Testis (tissue), 2 donors: ENCODE data around the gene PPP1R3E.

Experiments used
- POLR2A ChIP-seq: fragments of 450-650 bp; IDR thresholded peaks from one replicate; pipeline ENCODE4 v1.6.1; 2017; ENCODE audit warnings: antibody characterized with exemption, mild to moderate bottlenecking, moderate library complexity
- TF ChIP-seq, protein P1 (sequence below), 3 experiments: fragments of 450-650 bp in 2 of 3; fragments of 200-600 bp in 1 of 3; sonication (generic) in 1 of 3; IDR thresholded peaks; one replicate each; pipeline ENCODE4 v1.5.1; 2016 to 2019; ENCODE audit warnings: antibody characterized with exemption in 3 of 3, mild to moderate bottlenecking in 2 of 3, moderate library complexity in 1 of 3

- TF ChIP-seq POLR2A, result no peak
- TF ChIP-seq, protein P1, sequence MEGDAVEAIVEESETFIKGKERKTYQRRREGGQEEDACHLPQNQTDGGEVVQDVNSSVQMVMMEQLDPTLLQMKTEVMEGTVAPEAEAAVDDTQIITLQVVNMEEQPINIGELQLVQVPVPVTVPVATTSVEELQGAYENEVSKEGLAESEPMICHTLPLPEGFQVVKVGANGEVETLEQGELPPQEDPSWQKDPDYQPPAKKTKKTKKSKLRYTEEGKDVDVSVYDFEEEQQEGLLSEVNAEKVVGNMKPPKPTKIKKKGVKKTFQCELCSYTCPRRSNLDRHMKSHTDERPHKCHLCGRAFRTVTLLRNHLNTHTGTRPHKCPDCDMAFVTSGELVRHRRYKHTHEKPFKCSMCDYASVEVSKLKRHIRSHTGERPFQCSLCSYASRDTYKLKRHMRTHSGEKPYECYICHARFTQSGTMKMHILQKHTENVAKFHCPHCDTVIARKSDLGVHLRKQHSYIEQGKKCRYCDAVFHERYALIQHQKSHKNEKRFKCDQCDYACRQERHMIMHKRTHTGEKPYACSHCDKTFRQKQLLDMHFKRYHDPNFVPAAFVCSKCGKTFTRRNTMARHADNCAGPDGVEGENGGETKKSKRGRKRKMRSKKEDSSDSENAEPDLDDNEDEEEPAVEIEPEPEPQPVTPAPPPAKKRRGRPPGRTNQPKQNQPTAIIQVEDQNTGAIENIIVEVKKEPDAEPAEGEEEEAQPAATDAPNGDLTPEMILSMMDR (IDR thresholded peaks at IDR 0.05), result no peak
These were observed 43.2 kb downstream of the PPP1R3E start for GRCh38 chr14:23259426-23259825.
